Measurements from ENCODE around the gene NUP42. TPM values are rescaled to one million over a fixed set of nuclear protein-coding genes. Genes with fewer than 3 reads are reported as not detected.

NUP42 gene
- total RNA-seq, 1 experiment from 2014 or later, result 36.5 TPM

DNA sequence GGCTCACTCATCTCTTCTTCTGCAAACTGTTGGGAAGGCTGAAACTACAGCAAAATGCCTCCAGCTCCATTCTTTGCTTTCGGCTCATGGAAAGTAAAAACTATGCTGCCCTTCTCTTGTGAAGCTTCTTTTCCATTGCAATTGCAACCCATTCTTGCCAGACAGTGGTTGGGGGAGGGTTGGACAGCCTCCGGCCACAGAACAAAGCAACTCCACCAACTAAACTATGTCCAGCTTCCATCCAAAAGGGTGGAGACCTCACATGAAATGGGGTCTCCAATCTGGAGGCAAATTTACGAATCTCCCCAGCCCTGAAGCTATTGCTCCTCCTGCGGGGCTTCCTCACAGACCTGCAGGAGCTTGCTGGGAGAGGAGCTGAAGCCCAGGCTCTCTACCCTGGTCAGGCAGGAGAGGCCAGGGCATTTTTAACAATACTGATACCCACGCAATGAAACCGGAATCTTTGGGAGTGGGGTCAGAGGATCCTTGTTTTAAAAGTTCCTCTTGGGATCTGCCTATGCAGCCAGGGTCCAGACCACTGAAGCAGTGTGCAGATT, 65.3 kb downstream of the NUP42 start:
- Mint-ChIP-seq H3K9me3 (peaks cover 0 to 4% of the 10 kb centered on the region in 2 experiments; a peak in 1 of 5 replicates), H3K27ac (no peak overlapping the region), H3K36me3 (ENCODE audit: insufficient read depth in 1 of 3, low read depth in 3 of 3) (no peaks in the 10 kb centered on the region), H3K4me3 (no peak overlapping the region), H3K27me3 (ENCODE audit: low read depth) (peaks cover 5% of the 10 kb centered on the region; the same call in 1 of the 2 replicates), H3K4me1 (peaks cover 0 to 5% of the 10 kb centered on the region in 2 experiments; a peak in 1 of 4 replicates)
- H4K5ac ChIP-seq (ENCODE audit: insufficient read length, low read depth, low read length), result no peak overlapping the region
- no peaks in the 10 kb centered on the region for H3K79me2 ChIP-seq (ENCODE audit: insufficient read depth, low read length)
- peak overlapping the region; percentile 79; the same call in 1 of the 2 replicates for H3K14ac ChIP-seq (ENCODE audit: insufficient read depth, low read length)
- no peaks in the 10 kb centered on the region for H3K79me1 ChIP-seq (ENCODE audit: insufficient read depth, low read depth, low read length, poor library complexity, severe bottlenecking)
- no peak overlapping the region for H2BK15ac ChIP-seq (ENCODE audit: low read depth, low read length)
- H2BK5ac ChIP-seq (ENCODE audit: insufficient read length, low read length), result no peak overlapping the region
- H4K8ac ChIP-seq (replicated peaks; ENCODE audit: insufficient read length, low read depth, low read length), result no peak overlapping the region
- no CpG with 5 or more reads among the region's 6 CpGs for whole genome bisulfite sequencing (ENCODE audit: extremely low coverage, insufficient read length, low lambda C conversion rate)
- no peak overlapping the region for H2BK120ac ChIP-seq (ENCODE audit: low read depth, low read length, poor library complexity, severe bottlenecking)
- H3T11ph ChIP-seq (ENCODE audit: low read length), result no peak overlapping the region
- peak; percentile 39 for DNase-seq
- no peak overlapping the region for H2BK12ac ChIP-seq (ENCODE audit: insufficient read length, low read depth, low read length)
- no peak overlapping the region for H2BK20ac ChIP-seq (ENCODE audit: low read depth, low read length, poor library complexity, severe bottlenecking)
- no peak overlapping the region for H3K9ac ChIP-seq (ENCODE audit: extremely low read depth, insufficient read length, low read length)
- no peak overlapping the region for H2AK5ac ChIP-seq (ENCODE audit: insufficient read length, low read length)
- H3K23me2 ChIP-seq (ENCODE audit: insufficient read length, low read depth, low read length, poor library complexity, severe bottlenecking), result no peaks in the 10 kb centered on the region
- TF ChIP-seq, protein P1, sequence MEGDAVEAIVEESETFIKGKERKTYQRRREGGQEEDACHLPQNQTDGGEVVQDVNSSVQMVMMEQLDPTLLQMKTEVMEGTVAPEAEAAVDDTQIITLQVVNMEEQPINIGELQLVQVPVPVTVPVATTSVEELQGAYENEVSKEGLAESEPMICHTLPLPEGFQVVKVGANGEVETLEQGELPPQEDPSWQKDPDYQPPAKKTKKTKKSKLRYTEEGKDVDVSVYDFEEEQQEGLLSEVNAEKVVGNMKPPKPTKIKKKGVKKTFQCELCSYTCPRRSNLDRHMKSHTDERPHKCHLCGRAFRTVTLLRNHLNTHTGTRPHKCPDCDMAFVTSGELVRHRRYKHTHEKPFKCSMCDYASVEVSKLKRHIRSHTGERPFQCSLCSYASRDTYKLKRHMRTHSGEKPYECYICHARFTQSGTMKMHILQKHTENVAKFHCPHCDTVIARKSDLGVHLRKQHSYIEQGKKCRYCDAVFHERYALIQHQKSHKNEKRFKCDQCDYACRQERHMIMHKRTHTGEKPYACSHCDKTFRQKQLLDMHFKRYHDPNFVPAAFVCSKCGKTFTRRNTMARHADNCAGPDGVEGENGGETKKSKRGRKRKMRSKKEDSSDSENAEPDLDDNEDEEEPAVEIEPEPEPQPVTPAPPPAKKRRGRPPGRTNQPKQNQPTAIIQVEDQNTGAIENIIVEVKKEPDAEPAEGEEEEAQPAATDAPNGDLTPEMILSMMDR (conservative IDR thresholded peaks at IDR 0.05), result no peak
- H4K91ac ChIP-seq (ENCODE audit: insufficient read length, low read depth, low read length), result no peak overlapping the region
- H3K27ac ChIP-seq (ENCODE audit: insufficient read length, low read depth, low read length), result no peak overlapping the region
- H3K18ac ChIP-seq (ENCODE audit: insufficient read length, low read depth, low read length), result no peak overlapping the region
- H4K20me1 ChIP-seq (ENCODE audit: control insufficient read depth, insufficient read depth, insufficient read length), result no peaks in the 10 kb centered on the region
- no peak overlapping the region for H3K4me2 ChIP-seq (ENCODE audit: insufficient read depth, insufficient read length, low read length)
- H3K23ac ChIP-seq (ENCODE audit: insufficient read length, low read depth, low read length), result no peak overlapping the region
- no peak overlapping the region for H3K4ac ChIP-seq (ENCODE audit: low read depth, low read length)
- no peaks in the 10 kb centered on the region for H3K9me3 ChIP-seq (ENCODE audit: control insufficient read depth, low read depth, low read length)
- no peaks in the 10 kb centered on the region for H3K27me3 ChIP-seq (ENCODE audit: insufficient read depth, low read length)
- peak overlapping the region; percentile 4 for H2AFZ ChIP-seq (ENCODE audit: low read length)
- H3K4me1 ChIP-seq (ENCODE audit: insufficient read depth, low read length), result no peaks in the 10 kb centered on the region
- no peak overlapping the region for H3K56ac ChIP-seq (ENCODE audit: insufficient read length, low read depth, low read length)
